Subcutaneous adipose tissue (tissue), 4 donors: Measurements from ENCODE around the gene LRRC4C. TPM values are rescaled to one million over a fixed set of nuclear protein-coding genes. Genes with fewer than 3 reads are reported as not detected.

Source experiments
- total RNA-seq, 4 donors: library from RNA; depleted of rRNA; stranded (reverse); fragments of >200 nt; gene quantifications; one replicate each; pipeline ENCODE4 v1.1.0, GENCODE V29; 2016
- TF ChIP-seq, protein P1 (sequence below): fragments of 450-650 bp; IDR thresholded peaks from one replicate; pipeline ENCODE4 v1.5.1; 2016; ENCODE audit warnings: low read depth, mild to moderate bottlenecking, control low read depth, antibody characterized with exemption, moderate library complexity

The LRRC4C gene
- total RNA-seq, 4 donors from 2014 or later: 0.16 to 1.3 (median 1.0) TPM; not detected in 1

DNA sequence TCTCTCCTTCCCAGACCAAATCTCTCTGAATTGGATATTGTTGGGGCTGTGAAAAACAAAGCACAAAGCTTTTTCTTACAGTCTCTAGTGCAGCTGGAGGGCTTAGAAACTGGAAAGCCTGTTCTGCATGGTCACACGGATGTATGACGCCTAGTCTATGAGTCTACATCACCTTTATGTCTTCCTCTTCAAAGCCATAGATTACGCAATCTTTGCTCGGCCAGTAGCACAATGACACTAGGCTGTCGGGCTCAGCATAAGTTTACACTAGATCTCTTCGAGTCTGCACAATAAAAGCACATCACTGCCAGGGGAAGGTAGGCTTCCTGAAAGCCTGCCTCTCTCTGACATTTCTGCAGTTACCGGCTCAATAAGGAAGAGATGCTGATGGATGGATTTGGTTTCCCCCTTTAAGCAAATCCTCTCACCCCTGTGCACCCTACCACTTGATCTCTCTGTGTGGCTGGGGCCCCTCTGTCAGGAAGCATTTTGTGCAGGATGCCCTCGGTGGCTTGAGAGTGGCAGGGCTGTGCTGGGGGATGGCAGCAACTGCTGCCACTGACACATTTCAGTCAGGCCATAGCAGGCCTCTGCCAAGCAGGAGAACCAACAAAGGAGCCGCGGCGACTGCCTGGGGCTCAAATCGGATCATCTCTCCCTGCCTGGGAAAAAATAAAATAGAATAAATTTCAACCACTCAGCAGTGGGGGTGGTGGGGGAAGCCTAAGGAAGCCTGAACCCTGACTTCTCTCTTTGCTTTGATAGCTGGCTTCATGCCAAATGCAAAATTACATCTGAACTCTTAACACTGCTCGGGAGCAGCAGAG, 1272.8 kb downstream of the LRRC4C start:
- TF ChIP-seq, protein P1, sequence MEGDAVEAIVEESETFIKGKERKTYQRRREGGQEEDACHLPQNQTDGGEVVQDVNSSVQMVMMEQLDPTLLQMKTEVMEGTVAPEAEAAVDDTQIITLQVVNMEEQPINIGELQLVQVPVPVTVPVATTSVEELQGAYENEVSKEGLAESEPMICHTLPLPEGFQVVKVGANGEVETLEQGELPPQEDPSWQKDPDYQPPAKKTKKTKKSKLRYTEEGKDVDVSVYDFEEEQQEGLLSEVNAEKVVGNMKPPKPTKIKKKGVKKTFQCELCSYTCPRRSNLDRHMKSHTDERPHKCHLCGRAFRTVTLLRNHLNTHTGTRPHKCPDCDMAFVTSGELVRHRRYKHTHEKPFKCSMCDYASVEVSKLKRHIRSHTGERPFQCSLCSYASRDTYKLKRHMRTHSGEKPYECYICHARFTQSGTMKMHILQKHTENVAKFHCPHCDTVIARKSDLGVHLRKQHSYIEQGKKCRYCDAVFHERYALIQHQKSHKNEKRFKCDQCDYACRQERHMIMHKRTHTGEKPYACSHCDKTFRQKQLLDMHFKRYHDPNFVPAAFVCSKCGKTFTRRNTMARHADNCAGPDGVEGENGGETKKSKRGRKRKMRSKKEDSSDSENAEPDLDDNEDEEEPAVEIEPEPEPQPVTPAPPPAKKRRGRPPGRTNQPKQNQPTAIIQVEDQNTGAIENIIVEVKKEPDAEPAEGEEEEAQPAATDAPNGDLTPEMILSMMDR: no peak

DNA sequence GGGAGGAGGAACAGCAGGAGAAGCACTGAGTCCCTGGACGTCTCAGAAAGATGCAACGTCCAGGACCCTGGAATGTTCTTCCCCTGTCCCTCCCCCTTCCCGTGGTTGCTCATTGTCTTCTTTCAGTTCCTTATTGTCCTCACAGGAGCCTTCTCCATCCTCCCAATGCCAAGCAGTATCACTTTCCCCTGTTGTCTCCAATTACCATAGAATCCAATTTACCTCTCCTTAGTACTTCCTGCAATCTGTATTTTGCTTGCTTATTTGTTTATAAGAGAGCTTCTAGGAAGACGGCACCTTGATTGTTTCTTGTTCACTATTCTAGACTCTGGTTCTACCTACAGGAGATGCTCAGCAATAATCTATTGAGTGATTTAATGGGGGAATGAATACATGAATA, 1273.7 kb downstream of the LRRC4C start:
- TF ChIP-seq, protein P1: no peak

DNA sequence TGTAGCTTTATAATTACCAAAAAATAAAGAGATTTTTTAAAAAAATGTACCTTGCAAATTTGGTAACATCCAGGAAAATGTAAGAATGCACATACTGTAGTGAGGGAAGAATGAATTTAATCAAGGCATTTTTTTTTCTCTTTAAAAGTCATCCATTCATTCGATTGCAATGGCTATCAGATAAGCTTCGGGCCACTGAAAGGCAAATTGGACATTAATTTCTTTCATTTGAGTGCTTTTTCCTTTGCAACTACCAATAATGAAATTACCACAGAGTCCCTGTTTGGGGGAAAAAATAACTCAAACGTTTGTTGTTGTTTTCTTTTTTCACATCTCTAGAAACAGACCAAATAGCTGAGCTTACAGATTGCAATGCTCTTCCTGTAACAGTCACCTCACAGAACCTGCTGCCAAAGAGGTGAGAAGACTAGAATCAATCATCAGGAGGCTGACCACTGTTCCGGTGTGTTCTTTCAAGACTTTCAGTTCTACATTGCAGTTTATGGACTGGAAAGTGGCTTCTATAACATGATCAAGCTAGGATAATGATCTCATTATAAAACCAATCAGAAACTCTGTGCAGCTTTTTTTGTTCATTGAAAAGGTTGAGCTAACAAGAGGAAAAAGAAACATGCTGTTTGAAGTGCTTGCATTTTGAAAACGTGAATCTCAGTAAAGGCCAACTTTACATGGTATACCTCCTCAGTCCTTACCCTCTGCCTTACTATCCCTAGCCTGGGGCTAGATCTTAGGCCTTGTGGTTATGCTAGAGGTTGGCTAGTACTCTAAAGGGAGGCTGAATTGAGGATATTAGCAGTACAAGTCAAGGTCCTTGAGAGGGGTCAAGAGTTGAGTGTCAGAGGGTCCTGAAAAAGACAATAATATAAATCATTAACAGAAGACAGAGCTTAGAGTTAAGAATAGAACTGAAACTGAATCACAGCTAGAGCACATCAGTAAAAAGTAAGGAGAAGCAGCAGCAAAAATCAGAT, 1276.1 kb downstream of the LRRC4C start:
- TF ChIP-seq, protein P1: no peak

DNA sequence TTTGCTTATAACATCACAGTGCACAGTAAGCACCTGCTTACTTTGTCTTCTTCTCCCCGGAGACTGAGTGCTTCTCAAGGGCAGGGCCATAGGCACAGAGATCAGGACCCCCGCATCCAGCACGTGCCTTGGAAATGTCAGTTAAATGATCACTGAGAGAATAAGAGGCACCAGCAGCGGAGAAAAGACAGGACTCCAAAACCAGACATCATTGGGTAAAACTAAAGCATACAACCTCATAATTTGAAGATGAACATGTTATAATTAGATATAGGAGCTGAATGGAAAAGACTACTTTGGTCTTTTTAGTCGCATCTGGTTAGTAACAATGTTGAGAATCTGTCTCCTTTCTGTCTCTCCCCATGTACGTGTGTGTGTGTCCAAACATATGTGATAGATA, 1279.9 kb downstream of the LRRC4C start:
- TF ChIP-seq, protein P1: no peak

DNA sequence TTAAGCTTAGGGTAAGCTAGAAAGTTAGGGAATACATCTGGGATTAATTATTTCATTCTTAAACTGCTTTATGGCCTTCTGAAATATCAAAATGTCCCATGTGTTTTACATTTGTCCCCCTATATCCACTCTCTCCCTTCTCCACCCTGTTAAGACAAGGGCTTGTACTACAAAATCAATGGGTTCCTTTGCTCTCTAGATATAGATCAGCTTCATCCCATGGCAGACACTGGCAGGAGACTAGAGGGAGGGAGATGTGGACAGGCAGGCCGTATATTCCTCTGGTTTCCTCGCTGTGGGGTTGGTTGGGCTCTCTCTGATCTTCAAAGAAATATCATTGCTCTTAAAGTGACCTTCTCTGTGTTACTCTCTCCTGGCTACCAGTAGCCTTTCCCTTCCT, 1281.0 kb downstream of the LRRC4C start:
- TF ChIP-seq, protein P1: no peak

DNA sequence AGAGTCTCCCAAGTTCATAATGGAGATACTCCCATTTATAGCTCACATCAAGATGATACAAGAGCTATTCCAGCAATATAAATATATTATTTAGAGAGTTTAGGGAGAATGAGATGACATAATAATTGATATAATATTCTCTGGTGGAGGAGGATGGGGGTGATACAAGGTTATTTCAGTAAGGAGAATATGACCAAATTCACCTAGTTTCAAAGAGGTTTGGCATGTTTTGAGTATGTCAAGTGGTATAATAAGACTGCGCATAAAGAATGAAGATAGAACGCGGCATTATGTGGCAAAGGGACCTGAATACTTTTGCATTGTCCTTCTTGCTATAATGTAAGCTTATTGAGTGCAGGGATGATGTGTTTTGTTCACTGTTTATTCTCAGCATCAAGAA, 1283.5 kb downstream of the LRRC4C start:
- TF ChIP-seq, protein P1: no peak

DNA sequence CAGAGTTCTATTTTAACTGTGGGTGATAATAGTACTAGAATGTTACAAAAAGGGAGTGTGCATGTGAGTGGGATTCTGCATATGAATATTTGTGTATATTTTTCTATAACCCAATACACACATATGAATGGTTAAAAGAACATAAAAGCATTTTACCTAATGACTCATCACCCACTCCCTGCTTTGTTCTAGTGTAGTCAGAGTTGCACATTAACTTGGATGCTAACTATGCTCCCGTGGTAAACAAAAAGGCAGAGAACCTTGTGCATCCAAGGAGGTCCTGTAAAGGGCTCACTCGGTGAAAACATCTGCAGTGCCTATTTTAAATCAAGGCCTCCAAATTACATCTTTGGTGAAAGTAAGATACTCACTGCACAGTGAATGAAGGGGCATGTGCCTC, 1289.4 kb downstream of the LRRC4C start:
- TF ChIP-seq, protein P1: no peak
